Germinal center (tissue), 1 donor: ENCODE results near the gene GTPBP2.
A peak's percentile ranks its signal among the peaks of the same experiment; 100 is the strongest.
"Not testable (repeated sequence)": the region's sequence is repeated elsewhere in the genome, so short reads cannot be mapped to it uniquely, and the experiment has no call there.

Source experiments
- DNase-seq: peaks from one replicate; pipeline ENCODE4 v3.0.0; 2012; ENCODE audit warnings: mixed read lengths, low spot score

Gene GTPBP2

GRCh38 chr6:43623880-43624785 lies 4.9 kb downstream of the GTPBP2 start:
- DNase-seq, result no peak

GRCh38 chr6:43622541-43622940 lies 6.5 kb downstream of the GTPBP2 start:
- DNase-seq, result no peak

- no peak for DNase-seq
Observed at GRCh38 chr6:43621836-43622180, 7.3 kb downstream of the GTPBP2 start.

- DNase-seq, result no peak
Observed at GRCh38 chr6:43621078-43621835, 7.8 kb downstream of the GTPBP2 start.

- DNase-seq, result no peak
Observed at GRCh38 chr6:43616725-43617472, 12.2 kb downstream of the GTPBP2 start.

GRCh38 chr6:43614396-43614730 lies 14.7 kb downstream of the GTPBP2 start:
- no peak for DNase-seq

- no peak for DNase-seq
Observed at GRCh38 chr6:43613721-43614395, 15.2 kb downstream of the GTPBP2 start.

- no peak for DNase-seq
Observed at GRCh38 chr6:43610431-43610830, 18.6 kb downstream of the GTPBP2 start.

GRCh38 chr6:43609402-43609801 lies 19.7 kb downstream of the GTPBP2 start:
- no peak for DNase-seq

GRCh38 chr6:43608807-43609206 lies 20.3 kb downstream of the GTPBP2 start:
- peak; percentile 18 for DNase-seq

GRCh38 chr6:43608310-43608763 lies 20.7 kb downstream of the GTPBP2 start:
- DNase-seq, result peak; percentile 58

GRCh38 chr6:43606019-43606418 lies 23.0 kb downstream of the GTPBP2 start:
- no peak for DNase-seq

- no peak for DNase-seq
Observed at GRCh38 chr6:43604174-43604573, 24.9 kb downstream of the GTPBP2 start.

- DNase-seq, result no peak
Observed at GRCh38 chr6:43600595-43600994, 28.5 kb downstream of the GTPBP2 start.

GRCh38 chr6:43593938-43594337 lies 35.1 kb downstream of the GTPBP2 start:
- no peak for DNase-seq

GRCh38 chr6:43589564-43589963 lies 39.5 kb downstream of the GTPBP2 start:
- not testable (repeated sequence) for DNase-seq

GRCh38 chr6:43588194-43588593 lies 40.9 kb downstream of the GTPBP2 start:
- no peak for DNase-seq

GRCh38 chr6:43584892-43585570 lies 44.0 kb downstream of the GTPBP2 start:
- no peak for DNase-seq

- no peak for DNase-seq
Observed at GRCh38 chr6:43582911-43583310, 46.2 kb downstream of the GTPBP2 start.

- no peak for DNase-seq
Observed at GRCh38 chr6:43579171-43579570, 49.9 kb downstream of the GTPBP2 start.

- no peak for DNase-seq
Observed at GRCh38 chr6:43578748-43579147, 50.3 kb downstream of the GTPBP2 start.
